Omental fat pad (tissue), 4 donors: ENCODE data around the gene MOV10L1. TPM values are rescaled to one million over a fixed set of nuclear protein-coding genes. Genes with fewer than 3 reads are reported as not detected.

Source experiments
- ATAC-seq: fragments of 150-250 bp; one replicate; pipeline ENCODE4 v1.9.1; 2016; ENCODE audit warnings: mild to moderate bottlenecking, moderate library complexity; ENCODE audit not compliant: low FRiP score
- DNase-seq: peaks from one replicate; pipeline ENCODE4 v3.0.0-alpha.2; 2019; ENCODE audit warnings: low spot score
- total RNA-seq, 4 donors: library from RNA; depleted of rRNA; stranded (reverse); fragments of >200 nt; gene quantifications; one replicate each; pipeline ENCODE4 v1.1.0, GENCODE V29; 2016
- TF ChIP-seq, protein P1 (sequence below), 3 donors: fragments of 450-650 bp; IDR thresholded peaks; one replicate each; pipeline ENCODE4 v1.5.1; 2016 to 2017; ENCODE audit warnings: antibody characterized with exemption in 3 of 3, mild to moderate bottlenecking in 3 of 3, moderate library complexity in 2 of 3

Gene MOV10L1
- total RNA-seq, 4 donors from 2014 or later, result 0.36 to 2.5 (median 0.97) TPM

DNA sequence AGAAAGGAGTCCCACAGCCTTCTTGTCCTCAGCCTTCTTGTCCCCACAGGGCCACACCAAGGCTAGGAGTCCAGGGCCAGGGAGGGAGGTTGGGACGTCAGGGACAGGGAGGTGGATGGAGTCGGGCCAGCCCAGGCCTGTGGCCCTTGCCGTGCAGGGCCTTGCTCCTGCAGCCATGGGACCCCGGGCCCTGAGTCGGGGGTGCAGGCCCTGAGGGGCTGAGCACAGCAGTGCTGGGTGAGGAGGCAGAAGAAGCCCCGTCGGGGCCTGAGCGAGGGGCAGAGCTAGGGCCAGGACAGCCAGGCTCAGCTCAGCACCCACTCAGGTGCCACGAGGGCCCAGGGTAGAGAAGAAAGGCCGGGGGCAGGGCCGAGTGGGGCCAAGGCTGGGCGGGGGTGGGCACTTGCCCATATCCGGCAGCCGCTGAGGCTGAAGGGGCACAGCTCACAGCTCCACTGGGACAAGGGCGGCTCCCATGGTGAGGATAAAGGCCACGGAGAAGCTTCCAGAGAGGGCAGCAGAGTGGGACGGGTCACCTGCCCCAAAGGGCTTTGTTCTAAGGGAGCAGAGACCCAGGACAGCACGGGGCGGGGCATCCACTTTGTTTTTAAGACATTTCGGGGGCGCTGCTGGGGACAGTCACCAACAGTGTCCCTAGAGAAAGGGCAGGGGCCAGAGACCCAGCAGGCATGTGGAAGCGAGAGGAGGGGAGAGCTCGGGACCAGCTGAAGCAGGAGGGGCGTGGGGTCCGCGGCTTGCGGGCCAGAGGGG lies 8.2 kb upstream of the MOV10L1 start:
- TF ChIP-seq, protein P1, sequence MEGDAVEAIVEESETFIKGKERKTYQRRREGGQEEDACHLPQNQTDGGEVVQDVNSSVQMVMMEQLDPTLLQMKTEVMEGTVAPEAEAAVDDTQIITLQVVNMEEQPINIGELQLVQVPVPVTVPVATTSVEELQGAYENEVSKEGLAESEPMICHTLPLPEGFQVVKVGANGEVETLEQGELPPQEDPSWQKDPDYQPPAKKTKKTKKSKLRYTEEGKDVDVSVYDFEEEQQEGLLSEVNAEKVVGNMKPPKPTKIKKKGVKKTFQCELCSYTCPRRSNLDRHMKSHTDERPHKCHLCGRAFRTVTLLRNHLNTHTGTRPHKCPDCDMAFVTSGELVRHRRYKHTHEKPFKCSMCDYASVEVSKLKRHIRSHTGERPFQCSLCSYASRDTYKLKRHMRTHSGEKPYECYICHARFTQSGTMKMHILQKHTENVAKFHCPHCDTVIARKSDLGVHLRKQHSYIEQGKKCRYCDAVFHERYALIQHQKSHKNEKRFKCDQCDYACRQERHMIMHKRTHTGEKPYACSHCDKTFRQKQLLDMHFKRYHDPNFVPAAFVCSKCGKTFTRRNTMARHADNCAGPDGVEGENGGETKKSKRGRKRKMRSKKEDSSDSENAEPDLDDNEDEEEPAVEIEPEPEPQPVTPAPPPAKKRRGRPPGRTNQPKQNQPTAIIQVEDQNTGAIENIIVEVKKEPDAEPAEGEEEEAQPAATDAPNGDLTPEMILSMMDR (IDR thresholded peaks at IDR 0.05), result no peak
- DNase-seq (no peak), ATAC-seq (no peak)

DNA sequence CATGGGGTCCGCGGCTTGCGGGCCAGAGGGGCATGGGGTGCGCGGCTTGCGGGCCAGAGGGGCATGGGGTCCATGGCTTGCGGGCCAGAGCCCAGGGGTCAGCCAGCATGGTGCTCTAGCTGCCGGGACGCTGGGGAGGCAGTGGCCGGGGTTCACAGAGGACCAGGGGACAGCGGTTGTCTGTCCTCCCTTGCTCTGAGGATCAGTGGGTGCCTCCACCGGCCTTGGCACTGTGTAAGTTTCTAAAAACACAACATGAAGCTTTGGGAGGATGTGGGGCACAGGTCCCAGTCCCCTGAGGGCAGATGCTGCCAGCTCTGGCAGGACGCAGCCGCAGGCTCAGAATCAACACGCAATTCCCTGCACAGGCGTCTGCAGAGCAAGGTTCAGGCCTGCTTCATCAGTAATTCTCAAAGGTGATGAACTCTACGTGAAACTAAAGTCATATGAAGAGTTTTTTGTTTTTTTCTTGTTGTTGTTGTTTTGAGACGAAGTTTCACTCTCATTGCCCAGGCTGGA lies 7.5 kb upstream of the MOV10L1 start:
- no peak for ATAC-seq
- TF ChIP-seq, protein P1 (IDR thresholded peaks at IDR 0.05), result no peak
- no peak for DNase-seq

DNA sequence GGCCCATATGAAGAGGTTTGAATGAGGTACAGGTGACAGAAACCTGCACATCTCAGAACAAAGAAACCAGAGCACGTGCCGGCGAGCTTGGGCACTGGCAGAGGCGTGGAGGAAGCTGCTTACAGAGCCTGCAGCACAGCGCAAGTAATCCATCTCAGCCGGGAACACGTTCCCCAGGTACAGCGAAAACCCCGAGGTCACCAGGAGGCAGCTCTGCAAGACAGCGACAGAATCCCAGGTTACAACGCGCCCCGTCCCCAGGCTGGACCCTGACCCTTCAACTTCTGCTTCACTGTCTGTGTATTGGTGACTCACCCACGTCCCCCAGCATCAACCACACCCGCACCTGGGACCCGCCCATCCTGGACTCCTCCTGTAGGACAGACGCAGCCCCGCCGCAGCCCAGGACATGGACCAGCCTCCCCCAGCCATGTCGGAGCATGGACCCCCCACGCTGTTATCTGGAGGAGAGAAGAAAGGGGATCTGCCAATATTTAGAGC lies 6.8 kb upstream of the MOV10L1 start:
- TF ChIP-seq, protein P1 (IDR thresholded peaks at IDR 0.05), result no peak
- DNase-seq, result no peak
- ATAC-seq, result no peak

DNA sequence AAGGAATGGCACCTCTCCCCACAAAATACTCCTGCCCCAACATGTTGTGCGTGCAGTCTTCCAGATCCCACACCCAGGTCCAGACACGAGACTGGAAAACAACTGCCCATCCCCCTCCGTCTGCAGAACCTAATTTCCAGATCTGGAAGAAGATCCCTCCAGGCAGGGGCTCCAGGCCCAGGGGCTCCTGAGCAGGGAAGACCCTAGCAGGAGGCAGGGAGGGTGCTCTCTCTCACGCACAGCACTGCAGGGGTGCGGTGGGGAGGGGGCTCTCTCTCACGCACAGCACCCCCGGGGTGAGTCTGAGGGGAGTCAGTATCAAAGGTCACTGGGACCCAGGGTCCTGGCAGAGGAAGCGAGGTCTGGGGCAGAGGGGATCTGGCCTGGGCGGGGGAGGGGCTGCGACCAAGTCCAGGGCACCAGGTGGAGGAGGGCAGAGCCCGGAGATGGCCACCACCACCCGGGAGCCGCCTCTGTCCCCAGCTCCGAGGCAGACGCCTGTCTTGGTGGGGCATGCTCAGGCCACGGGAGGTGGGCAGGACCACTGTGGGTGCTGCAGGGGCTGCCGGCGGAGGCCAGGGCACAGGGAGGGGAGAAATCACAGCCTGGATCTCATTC lies 6.2 kb upstream of the MOV10L1 start:
- TF ChIP-seq, protein P1 (IDR thresholded peaks at IDR 0.05), result no peak
- ATAC-seq, result no peak

DNA sequence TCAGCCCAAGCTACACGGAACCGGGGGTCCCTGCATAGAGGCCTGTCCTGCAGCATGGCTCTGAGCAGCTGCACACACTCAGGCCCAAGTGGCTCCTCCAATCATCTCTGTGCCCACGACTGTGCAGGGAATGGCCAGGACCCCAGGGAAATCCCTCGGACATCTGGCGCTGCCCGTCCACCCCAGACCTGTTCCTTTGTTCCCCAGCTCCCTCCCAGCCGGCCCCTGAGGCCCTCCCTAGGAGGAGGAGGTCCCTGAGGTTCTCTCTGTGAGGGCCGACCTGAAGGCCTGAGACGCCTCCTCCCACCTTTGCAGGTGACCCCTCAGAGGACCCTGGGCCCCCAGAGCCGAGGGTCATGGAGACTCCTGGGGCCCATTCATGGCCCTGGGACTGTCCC lies 5.7 kb upstream of the MOV10L1 start:
- DNase-seq (no peak), ATAC-seq (no peak)
- TF ChIP-seq, protein P1 (IDR thresholded peaks at IDR 0.05), result no peak

More for the DNA sequence above, 6.2 kb upstream of the MOV10L1 start:
- no peak for DNase-seq

DNA sequence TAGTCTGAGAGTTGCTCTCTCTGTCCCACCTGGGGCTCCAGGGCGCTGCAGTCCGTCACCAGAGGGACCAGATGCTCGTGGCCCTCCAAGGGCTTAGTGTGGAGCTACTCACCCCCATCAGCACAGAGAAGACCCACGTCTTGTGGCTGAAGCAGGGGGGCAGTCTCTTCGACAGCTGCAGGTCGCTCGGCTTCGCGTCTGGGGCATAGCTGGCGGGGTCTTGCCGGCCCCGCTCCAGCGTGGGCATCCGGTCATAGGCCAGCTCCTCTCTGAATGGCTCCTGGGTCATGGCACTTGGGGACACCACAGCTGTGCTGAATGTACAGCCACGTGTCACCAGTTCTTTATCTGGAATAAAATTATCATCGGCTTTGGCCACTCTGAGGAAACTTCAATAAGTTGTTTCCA lies 5.2 kb upstream of the MOV10L1 start:
- DNase-seq, result no peak
- TF ChIP-seq, protein P1 (IDR thresholded peaks at IDR 0.05), result no peak
- no peak for ATAC-seq
